Hepatocyte (in vitro differentiated cells): Measurements from ENCODE around the gene TBX15.

Source experiments
- CTCF ChIP-seq: fragments of 200-600 bp; sonication (generic); IDR thresholded peaks from 2 replicates; pipeline ENCODE4 v1.5.1; 2016; ENCODE audit warnings: antibody characterized with exemption, mild to moderate bottlenecking; ENCODE audit not compliant: poor library complexity
- EZH2 ChIP-seq: fragments of 200-600 bp; sonication (generic); IDR thresholded peaks from 2 replicates; pipeline ENCODE4 v1.6.1; 2016; ENCODE audit warnings: antibody characterized with exemption, mild to moderate bottlenecking, borderline replicate concordance

- TF ChIP-seq CTCF = no peak
- TF ChIP-seq EZH2 = no peak
These were observed 42.7 kb downstream of the TBX15 start for GRCh38 chr1:118945489-118945888.
